ENCODE measurements around the gene MIDN.

Gene MIDN

DNA sequence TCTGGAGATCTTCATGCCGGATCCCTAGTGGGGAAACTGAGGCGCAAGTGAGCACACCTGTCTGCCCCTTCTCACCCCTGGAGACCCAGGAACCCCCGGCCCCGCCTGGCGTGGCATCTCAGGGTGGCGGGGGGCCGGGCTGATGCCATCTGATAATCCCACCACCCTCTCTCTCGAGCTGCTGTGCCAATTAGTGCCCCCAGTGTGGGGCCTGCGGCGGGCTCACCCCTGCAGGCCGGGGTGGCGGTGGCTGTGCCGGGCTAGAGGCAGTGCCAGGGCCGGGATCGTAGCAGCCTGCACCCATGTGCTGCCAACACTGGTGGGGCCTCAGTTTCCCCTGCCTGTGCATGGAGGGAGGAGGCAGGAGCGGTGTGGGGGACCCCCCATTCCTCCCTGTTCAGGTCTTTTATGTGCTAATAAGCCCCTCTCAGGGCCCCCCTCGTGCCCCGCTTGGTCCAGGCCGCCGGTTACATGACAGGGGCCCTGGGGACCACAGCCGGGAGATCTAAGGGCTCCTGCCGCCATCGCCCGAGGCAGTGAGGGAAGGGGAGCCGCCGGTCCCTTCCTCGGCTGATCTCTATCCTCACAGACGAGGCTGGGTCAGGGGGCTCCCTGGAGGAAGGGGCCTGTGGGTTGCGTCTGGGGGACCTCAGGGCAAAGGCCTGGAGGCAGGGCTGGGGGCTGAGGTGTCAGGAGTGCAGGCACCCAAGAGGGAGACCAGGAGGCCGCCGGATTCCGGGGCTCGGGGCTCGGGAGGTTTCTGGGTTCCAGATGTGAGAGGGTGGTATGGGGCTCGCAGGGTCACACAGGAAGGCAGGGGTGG, 45.6 kb downstream of the MIDN start:
- H3K4me3 ChIP-seq (ENCODE audit: low read depth, low read length): no peak overlapping the region
- TF ChIP-seq, protein P1, sequence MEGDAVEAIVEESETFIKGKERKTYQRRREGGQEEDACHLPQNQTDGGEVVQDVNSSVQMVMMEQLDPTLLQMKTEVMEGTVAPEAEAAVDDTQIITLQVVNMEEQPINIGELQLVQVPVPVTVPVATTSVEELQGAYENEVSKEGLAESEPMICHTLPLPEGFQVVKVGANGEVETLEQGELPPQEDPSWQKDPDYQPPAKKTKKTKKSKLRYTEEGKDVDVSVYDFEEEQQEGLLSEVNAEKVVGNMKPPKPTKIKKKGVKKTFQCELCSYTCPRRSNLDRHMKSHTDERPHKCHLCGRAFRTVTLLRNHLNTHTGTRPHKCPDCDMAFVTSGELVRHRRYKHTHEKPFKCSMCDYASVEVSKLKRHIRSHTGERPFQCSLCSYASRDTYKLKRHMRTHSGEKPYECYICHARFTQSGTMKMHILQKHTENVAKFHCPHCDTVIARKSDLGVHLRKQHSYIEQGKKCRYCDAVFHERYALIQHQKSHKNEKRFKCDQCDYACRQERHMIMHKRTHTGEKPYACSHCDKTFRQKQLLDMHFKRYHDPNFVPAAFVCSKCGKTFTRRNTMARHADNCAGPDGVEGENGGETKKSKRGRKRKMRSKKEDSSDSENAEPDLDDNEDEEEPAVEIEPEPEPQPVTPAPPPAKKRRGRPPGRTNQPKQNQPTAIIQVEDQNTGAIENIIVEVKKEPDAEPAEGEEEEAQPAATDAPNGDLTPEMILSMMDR (IDR thresholded peaks at IDR 0.05; ENCODE audit: borderline replicate concordance, insufficient read depth, low read depth, low read length): no peak

DNA sequence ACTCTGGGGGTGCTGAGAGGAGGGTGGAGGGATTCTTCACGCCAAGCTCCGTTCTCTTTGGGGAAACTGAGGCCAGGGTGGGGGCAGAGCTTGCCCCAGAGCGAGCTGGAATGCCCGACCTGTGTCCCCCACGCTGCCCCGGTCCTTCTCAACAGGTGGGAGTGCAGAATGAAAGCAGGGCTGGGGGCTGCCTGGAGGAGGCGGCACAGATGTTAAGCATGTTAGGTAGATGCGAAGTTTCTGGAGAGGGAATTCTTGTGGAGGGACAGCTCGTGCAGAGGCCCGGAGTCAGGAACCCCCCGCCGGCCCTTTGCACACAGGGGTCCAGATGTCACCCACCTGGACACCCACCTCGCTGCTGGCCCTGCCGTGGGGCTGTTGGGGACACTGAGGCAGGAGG, 46.3 kb downstream of the MIDN start:
- no peak overlapping the region for H3K4me3 ChIP-seq (ENCODE audit: low read depth, low read length)
- TF ChIP-seq, protein P1 (IDR thresholded peaks at IDR 0.05; ENCODE audit: borderline replicate concordance, insufficient read depth, low read depth, low read length): no peak

DNA sequence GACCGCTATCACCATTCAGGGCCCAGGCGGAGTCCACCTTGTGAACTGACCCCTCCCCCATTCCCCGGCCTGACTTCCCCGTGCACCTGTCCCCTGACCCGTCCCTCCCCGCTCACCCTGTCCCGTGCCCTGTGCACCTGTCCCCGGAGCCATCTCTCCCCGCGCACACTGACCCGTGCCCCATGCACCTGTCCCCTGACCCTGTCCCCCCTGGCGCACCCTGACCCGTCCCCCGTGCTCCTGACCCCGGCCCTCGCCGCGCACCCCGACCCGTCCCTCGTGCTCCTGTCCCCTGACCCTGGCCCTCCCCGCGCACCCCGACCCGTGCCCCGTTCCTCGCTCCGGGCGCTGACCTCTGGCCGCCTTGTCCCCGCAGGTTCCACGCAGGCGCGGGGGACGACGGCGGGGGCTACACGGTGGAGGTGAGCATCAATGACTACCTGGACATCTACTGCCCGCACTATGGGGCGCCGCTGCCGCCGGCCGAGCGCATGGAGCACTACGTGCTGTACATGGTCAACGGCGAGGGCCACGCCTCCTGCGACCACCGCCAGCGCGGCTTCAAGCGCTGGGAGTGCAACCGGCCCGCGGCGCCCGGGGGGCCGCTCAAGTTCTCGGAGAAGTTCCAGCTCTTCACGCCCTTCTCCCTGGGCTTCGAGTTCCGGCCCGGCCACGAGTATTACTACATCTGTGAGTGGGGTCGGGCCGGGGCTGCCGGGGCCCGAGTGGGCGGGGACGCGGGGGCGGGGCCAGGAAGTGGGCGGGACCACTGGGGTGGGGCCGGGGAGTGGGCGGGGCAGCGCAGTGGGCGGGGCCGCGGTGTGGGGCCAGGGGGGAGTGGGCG, 47.0 kb downstream of the MIDN start:
- TF ChIP-seq, protein P1 (IDR thresholded peaks at IDR 0.05; ENCODE audit: borderline replicate concordance, insufficient read depth, low read depth, low read length): no peak
- H3K4me3 ChIP-seq (ENCODE audit: low read depth, low read length): no peak overlapping the region

GRCh38 chr19:1296078-1296477, 47.7 kb downstream of the MIDN start:
- TF ChIP-seq, protein P1 (IDR thresholded peaks at IDR 0.05; ENCODE audit: borderline replicate concordance, insufficient read depth, low read depth, low read length): no peak
- no peak overlapping the region for H3K4me3 ChIP-seq (ENCODE audit: low read depth, low read length)

GRCh38 chr19:1296575-1297271, 48.3 kb downstream of the MIDN start:
- TF ChIP-seq, protein P1 (IDR thresholded peaks at IDR 0.05; ENCODE audit: borderline replicate concordance, insufficient read depth, low read depth, low read length): no peak

GRCh38 chr19:1298235-1298634, 49.9 kb downstream of the MIDN start:
- no peak overlapping the region for H3K4me3 ChIP-seq (ENCODE audit: low read depth, low read length)
- TF ChIP-seq, protein P1 (IDR thresholded peaks at IDR 0.05; ENCODE audit: borderline replicate concordance, insufficient read depth, low read depth, low read length): no peak

More at GRCh38 chr19:1296575-1297271, 48.3 kb downstream of the MIDN start:
- H3K4me3 ChIP-seq (ENCODE audit: low read depth, low read length): no peak overlapping the region
